ENCODE results near the gene PCDH9. TPM values are rescaled to one million over a fixed set of nuclear protein-coding genes. Genes with fewer than 3 reads are reported as not detected.

Gene PCDH9
- polyA plus RNA-seq, 1 of the 3 experiments (the other 2 are of a cell fraction) = 1.3 TPM

- H3K4me2 ChIP-seq = no peak overlapping the region
- H3K27me3 ChIP-seq (ENCODE audit: insufficient read depth) = no peaks in the 10 kb centered on the region
- TF ChIP-seq EP300 (IDR thresholded peaks at IDR 0.05; ENCODE audit: borderline replicate concordance in 1 of 2, low read depth in 1 of 2, low read length in 1 of 2) (no peak), NRF1 (IDR thresholded peaks at IDR 0.05; ENCODE audit: low read depth, low read length) (no peak), TAF1 (IDR thresholded peaks at IDR 0.05; ENCODE audit: borderline replicate concordance, low read depth, low read length) (no peak), RAD21 (IDR thresholded peaks at IDR 0.05; ENCODE audit: low read length) (no peak), TCF12 (IDR thresholded peaks at IDR 0.05) (no peak), GABPA (IDR thresholded peaks at IDR 0.05; ENCODE audit: low read depth) (no peak), ELF1 (IDR thresholded peaks at IDR 0.05) (no peak), FOSL2 (IDR thresholded peaks at IDR 0.05; ENCODE audit: borderline replicate concordance, low read depth) (no peak), TEAD4 (IDR thresholded peaks at IDR 0.05; ENCODE audit: borderline replicate concordance, insufficient read depth) (no peak)
- TF ChIP-seq, protein P1, sequence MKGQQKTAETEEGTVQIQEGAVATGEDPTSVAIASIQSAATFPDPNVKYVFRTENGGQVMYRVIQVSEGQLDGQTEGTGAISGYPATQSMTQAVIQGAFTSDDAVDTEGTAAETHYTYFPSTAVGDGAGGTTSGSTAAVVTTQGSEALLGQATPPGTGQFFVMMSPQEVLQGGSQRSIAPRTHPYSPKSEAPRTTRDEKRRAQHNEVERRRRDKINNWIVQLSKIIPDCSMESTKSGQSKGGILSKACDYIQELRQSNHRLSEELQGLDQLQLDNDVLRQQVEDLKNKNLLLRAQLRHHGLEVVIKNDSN (IDR thresholded peaks at IDR 0.05; ENCODE audit: borderline replicate concordance, low read depth) = no peak
- TF ChIP-seq, protein P2, sequence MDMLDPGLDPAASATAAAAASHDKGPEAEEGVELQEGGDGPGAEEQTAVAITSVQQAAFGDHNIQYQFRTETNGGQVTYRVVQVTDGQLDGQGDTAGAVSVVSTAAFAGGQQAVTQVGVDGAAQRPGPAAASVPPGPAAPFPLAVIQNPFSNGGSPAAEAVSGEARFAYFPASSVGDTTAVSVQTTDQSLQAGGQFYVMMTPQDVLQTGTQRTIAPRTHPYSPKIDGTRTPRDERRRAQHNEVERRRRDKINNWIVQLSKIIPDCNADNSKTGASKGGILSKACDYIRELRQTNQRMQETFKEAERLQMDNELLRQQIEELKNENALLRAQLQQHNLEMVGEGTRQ (IDR thresholded peaks at IDR 0.05; ENCODE audit: borderline replicate concordance, low read depth, low read length) = no peak
- H3K27ac ChIP-seq (ENCODE audit: low read depth in 2 of 2, low read length in 1 of 2) = no peak overlapping the region
- DNase-seq = no peak
- H3F3A ChIP-seq (replicated peaks; ENCODE audit: insufficient read depth) = no peaks in the 10 kb centered on the region
- no peaks in the 10 kb centered on the region for H4K20me1 ChIP-seq (ENCODE audit: insufficient read depth)
- H3K4me1 ChIP-seq (ENCODE audit: control insufficient read depth in 1 of 2, insufficient read depth in 2 of 2, low read depth in 1 of 2, low read length in 1 of 2) = no peaks in the 10 kb centered on the region; a peak in 1 of 4 replicates
- 89% methylated on average over 1 of the region's 1 CpG for WGBS (ENCODE audit: low lambda C conversion rate)
- H3K9me3 ChIP-seq = no peaks in the 10 kb centered on the region
- no peaks in the 10 kb centered on the region for H3K9me2 ChIP-seq
- POLR2A ChIA-PET = no interaction called here
- H3K4me3 ChIP-seq (ENCODE audit: low read depth in 2 of 2, low read length in 1 of 2) = no peak overlapping the region
- CTCF ChIA-PET = no interaction called here
- H3K79me2 ChIP-seq (ENCODE audit: insufficient read depth) = no peaks in the 10 kb centered on the region
- no peak overlapping the region for H3K9ac ChIP-seq
- no peak overlapping the region for H2AFZ ChIP-seq (ENCODE audit: low read depth)
- no peaks in the 10 kb centered on the region for H3K36me3 ChIP-seq (replicated peaks in 1 of 2; ENCODE audit: control insufficient read depth in 1 of 2, insufficient read depth in 2 of 2, low read length in 1 of 2)
These were observed 830.3 kb downstream of the PCDH9 start for GRCh38 chr13:66399873-66400272.

- Histone ChIP-seq H3K27me3 (ENCODE audit: insufficient read depth) (no peaks in the 10 kb centered on the region), H2AFZ (ENCODE audit: low read depth) (no peak overlapping the region), H3K4me1 (ENCODE audit: control insufficient read depth in 1 of 2, insufficient read depth in 2 of 2, low read depth in 1 of 2, low read length in 1 of 2) (no peaks in the 10 kb centered on the region; a peak in 1 of 4 replicates), H3K4me2 (no peak overlapping the region), H3K9me3 (no peaks in the 10 kb centered on the region), H3K9me2 (no peaks in the 10 kb centered on the region), H3K9ac (no peak overlapping the region), H3K36me3 (replicated peaks in 1 of 2; ENCODE audit: control insufficient read depth in 1 of 2, insufficient read depth in 2 of 2, low read length in 1 of 2) (no peaks in the 10 kb centered on the region), H3K79me2 (ENCODE audit: insufficient read depth) (no peaks in the 10 kb centered on the region), H3K4me3 (ENCODE audit: low read depth in 2 of 2, low read length in 1 of 2) (no peak overlapping the region), H4K20me1 (ENCODE audit: insufficient read depth) (no peaks in the 10 kb centered on the region), H3K27ac (ENCODE audit: low read depth in 2 of 2, low read length in 1 of 2) (no peak overlapping the region), H3F3A (replicated peaks; ENCODE audit: insufficient read depth) (no peaks in the 10 kb centered on the region)
- 93% methylated on average over 3 of the region's 3 CpGs for WGBS (ENCODE audit: low lambda C conversion rate)
- no peak for DNase-seq
- TF ChIP-seq POLR2AphosphoS5 (IDR thresholded peaks at IDR 0.05; ENCODE audit: low read depth, low read length) = no peak
- TF ChIP-seq GABPA (IDR thresholded peaks at IDR 0.05; ENCODE audit: low read depth) = no peak
- TF ChIP-seq RCOR1 (IDR thresholded peaks at IDR 0.05; ENCODE audit: low read length) = no peak
- no peak for TF ChIP-seq TCF12 (IDR thresholded peaks at IDR 0.05)
- no peak for TF ChIP-seq EP300 (IDR thresholded peaks at IDR 0.05; ENCODE audit: borderline replicate concordance in 1 of 2, low read depth in 1 of 2, low read length in 1 of 2)
- ChIA-PET POLR2A (no interaction called here), CTCF (no interaction called here)
These were observed 833.0 kb downstream of the PCDH9 start for GRCh38 chr13:66397133-66397532.

All from SK-N-SH (cell line).